Activated CD8-positive, alpha-beta memory T cell treated with anti-CD3 and anti-CD28 coated beads for 4 hours (primary cell): ENCODE results near the gene VTI1A.

ENCODE experiments used
- DNase-seq, 2 donors: peaks; one replicate each; pipeline ENCODE4 v3.0.0-alpha.2; 2020; ENCODE audit warnings: low read depth in 2 of 2

The VTI1A gene

GRCh38 chr10:112634096-112634830 lies 187.2 kb downstream of the VTI1A start:
- DNase-seq: no peak

DNA sequence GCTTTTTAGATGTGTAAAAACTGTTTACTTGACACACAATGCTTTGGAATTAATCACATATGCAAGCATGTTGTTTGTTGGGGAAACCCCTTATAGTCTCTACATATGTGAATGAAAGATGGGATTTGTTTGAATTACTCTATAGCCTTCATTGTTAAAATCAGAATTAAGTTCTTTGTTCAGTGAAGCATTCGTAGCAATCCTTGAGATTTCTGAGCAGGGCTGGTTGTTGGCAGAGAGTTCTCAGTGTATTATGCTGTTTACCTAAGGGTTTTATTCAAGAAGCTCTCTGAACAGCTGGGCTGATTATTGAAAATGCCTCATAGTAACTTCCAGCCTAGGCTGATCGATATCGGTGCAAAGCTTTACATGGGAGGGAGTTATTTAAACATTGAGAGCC lies 190.9 kb downstream of the VTI1A start:
- DNase-seq: no peak

DNA sequence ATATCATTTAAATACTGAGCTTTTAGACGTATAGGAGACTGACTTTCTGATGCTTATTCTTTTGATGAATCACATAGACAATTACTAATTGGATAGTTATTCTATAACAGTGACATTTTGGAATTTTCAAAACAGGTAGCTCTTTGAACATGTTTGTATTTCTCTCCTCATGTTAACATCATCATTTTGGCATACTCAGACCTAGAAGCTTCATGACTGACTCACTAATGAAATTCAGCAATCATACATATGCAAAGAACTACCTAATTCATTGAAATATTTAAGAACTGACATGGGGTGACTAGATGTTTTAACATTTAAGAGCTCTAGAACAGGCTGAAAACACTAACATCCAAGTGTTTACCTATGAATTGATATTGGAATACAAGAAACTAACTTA lies 192.3 kb downstream of the VTI1A start:
- no peak for DNase-seq

DNA sequence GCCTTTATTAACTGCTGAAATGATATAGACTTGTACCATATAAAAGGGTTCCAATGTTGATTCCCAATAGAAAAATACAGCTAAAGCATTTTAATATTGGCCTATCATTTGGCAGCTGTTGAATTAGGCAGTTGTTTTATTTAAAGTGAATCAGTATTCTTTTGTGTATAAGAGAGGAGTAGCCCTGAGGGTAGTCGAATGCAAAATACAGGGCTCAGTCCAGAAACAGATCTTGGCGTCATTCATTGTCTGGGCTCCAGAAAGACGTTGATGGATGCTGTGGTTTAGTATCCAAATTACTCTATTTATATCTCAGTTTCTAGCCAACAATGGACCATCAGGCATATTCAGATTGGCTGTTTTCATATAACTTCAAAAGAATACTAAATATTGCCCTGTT lies 193.6 kb downstream of the VTI1A start:
- no peak for DNase-seq

GRCh38 chr10:112643600-112644264 lies 196.7 kb downstream of the VTI1A start:
- no peak for DNase-seq

- no peak for DNase-seq
Measured at GRCh38 chr10:112644265-112644645, 197.2 kb downstream of the VTI1A start.

DNA sequence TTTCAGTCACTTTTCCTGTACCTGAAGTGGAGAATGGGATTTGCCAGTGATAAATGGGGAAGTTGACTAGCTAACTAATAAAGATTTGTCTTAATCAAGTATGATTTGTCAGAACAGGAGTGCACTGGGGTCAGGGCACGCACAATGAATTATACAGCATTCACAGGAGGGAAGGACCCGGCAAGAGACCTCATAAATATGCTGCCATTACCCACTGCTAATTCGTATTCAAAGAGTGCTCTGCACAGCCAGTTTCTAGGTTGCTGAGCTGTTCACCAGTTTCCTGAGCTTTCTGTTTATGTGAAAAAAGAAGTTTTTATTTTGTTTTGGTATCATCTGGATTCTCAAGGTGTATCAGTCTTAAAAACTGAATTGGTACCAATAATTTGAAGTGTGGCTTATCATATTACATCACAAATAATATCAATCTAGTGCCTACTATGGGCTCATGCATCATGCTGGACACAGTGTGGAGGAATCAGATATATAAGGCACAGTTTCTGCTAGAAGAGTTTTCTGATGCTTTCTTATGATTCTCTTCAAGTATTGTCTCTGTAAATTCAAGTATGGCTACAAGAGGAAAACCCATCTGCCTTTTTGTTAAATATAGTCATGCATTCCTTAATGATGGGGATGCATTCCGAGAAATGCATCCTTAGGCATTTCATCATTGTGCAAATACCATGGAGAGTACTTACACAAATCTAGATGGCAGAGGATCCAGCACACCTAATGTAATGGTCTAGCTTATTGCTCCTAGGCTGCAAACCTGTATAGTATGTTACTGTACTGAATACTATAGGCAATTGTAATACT lies 202.2 kb downstream of the VTI1A start:
- no peak for DNase-seq

GRCh38 chr10:112649822-112650152 lies 202.8 kb downstream of the VTI1A start:
- no peak for DNase-seq

- no peak for DNase-seq
Measured at GRCh38 chr10:112650588-112651030, 203.6 kb downstream of the VTI1A start.

DNA sequence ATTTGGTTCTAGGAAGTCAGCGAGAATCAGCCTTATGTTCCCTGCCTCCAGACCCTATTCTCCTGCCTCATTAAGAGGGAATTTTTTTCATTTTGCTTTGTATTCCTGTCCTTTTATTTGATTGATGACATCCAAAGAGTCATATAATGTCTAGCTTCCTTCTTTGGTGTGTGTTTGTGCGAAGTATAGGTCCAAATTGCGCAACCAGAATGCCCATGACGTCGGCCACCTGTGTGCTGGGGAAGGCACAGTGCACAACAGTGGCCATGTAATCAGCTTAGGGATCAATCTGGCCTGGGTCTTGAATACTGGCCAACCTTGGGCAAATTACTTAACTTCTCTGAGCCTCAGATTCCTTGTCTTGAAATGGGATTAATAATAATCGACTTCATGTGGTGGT lies 206.2 kb downstream of the VTI1A start:
- no peak for DNase-seq

- DNase-seq: no peak
Measured at GRCh38 chr10:112653851-112654250, 206.8 kb downstream of the VTI1A start.

GRCh38 chr10:112654794-112655193 lies 207.8 kb downstream of the VTI1A start:
- no peak for DNase-seq

DNA sequence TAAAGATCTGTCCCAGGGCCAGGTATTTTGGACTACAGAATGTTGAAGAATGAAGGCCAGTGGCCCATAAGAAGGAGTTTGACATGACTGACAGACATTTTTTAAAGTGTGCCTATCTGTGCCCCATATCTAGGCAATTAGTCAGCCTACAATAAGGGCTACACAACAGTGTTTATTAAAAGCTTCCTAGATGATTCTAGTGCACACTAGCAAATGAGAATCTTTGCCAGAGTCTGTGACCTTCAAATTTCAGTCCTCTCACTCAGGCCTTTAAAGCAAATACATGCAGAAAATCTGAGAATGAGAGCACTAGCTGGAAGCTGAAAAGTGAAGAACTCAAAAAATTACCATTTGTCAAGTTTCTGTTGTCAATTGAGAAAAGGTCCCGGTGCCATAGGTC lies 208.7 kb downstream of the VTI1A start:
- no peak for DNase-seq

DNA sequence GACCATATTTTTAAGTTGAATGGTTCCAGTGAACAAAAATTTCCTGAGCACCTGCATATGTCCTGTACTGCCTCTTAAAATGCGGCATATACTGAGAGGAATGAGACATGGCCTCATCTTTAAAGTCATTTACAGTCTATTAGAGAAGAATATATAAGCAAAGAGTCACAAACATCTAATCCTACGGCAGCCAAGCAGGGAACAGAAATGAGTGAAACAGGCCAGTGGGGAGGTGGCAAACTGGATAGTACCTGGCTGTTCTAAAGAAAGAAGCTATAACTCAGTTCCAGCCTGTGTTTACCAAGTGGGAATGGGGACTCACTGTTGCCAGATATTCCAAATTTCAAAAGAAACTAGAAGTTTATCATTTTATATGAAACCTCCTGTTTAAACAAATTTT lies 211.4 kb downstream of the VTI1A start:
- DNase-seq: no peak

GRCh38 chr10:112658900-112659638 lies 212.1 kb downstream of the VTI1A start:
- DNase-seq: no peak

DNA sequence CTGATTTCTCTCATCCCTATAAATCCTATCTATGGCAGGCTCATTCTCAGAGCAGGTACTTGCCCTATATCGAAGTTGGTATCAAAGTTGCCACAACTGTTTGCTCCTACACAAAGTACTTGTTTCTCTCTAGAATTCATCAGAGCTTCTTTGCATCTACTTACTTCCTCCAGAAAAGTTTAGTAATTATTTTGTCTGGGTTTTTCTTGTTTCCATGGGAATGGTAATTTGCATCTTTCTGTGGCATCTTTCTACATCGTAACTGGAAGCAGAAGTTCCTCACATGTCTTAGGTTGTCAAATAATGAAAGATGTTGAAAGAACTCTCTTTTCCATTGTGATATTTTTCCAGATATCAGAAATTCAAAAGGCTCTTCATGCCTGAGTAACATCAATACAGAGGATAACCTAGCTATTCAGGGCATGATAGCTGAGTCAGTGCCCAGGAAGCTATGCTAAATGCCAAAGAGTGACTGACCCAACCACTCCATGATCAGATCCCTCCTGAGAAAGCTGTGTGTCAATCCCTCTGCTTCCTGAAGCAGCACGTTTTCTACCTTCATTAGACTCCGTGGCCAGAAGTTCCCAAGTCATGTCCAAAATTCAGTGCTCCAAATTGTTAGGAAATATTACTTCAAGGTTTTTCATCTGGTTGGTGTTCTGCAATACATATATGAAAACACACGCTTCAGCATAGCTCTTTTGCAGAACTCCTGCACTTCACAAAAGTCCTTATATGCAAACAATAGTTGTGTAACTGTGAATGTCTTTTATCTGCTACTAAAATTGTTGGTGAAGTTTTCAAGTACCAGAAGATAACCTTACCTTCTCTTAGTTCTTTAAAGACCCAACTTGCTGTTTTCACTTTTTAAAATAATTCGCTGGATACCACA lies 216.5 kb downstream of the VTI1A start:
- no peak for DNase-seq

DNA sequence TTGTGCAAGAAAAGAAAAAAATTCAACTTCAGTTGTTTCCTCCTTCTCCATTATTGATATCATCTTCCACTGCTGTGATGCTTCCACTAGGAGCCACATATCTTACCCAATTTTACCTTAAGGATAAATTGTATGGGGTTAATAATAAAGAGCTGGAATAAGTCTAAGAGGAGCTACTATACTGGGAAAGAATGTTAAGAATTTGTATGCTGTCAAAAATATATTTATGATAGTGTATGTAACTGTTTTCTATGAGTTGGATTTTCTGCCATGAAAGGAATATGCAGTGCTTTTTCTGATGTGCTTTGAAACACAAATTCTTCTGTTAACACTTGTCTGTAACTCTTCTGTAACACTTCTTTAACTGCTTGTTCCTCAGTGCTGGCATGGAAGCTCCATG lies 219.1 kb downstream of the VTI1A start:
- no peak for DNase-seq

DNA sequence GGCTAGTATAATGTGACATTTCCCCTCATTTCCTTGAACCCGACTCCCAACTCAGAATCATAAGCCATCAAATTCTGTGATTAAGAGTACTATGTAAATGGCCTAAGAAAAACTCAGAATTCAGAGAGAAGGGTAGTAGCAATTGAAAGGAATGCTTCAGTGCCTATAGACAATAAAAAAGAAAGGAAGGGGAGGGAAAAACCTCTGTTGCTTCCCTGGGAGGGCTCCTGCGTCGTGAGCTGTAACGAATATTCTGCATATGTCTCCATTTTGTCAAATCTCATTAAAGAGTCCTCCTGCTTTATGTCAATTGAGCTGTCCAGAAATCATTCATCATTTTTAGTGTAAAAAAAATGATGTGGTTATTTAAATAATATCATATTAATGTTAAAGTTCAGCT lies 223.0 kb downstream of the VTI1A start:
- DNase-seq: no peak

GRCh38 chr10:112671743-112672142 lies 224.7 kb downstream of the VTI1A start:
- no peak for DNase-seq

GRCh38 chr10:112672706-112673105 lies 225.7 kb downstream of the VTI1A start:
- DNase-seq: no peak

GRCh38 chr10:112675560-112676083 lies 228.6 kb downstream of the VTI1A start:
- no peak for DNase-seq
